Measurements from ENCODE around the gene CELA2A.
"Not testable (repeated sequence)": the region's sequence is repeated elsewhere in the genome, so short reads cannot be mapped to it uniquely, and the experiment has no call there.

Gene CELA2A

GRCh38 chr1:15465674-15466073 is 9.1 kb downstream of the CELA2A start:
- Mint-ChIP-seq H3K9me3 (ENCODE audit: low read depth) (no peaks in the 10 kb centered on the region), H3K4me1 (ENCODE audit: low read depth) (no peaks in the 10 kb centered on the region), H3K27ac (no peak overlapping the region), H3K4me3 (no peak overlapping the region), H3K36me3 (no peaks in the 10 kb centered on the region), H3K27me3 (peaks cover 2% of the 10 kb centered on the region)

- not testable (repeated sequence) for H3K9me3 Mint-ChIP-seq (ENCODE audit: low read depth); H3K27me3 Mint-ChIP-seq; H3K27ac Mint-ChIP-seq; H3K36me3 Mint-ChIP-seq; H3K4me1 Mint-ChIP-seq (ENCODE audit: low read depth); H3K4me3 Mint-ChIP-seq
Measured at GRCh38 chr1:15466955-15467625, 10.6 kb downstream of the CELA2A start.

GRCh38 chr1:15468145-15468544 is 11.6 kb downstream of the CELA2A start:
- no peak overlapping the region for H3K27ac Mint-ChIP-seq
- H3K27me3 Mint-ChIP-seq: peaks cover 2% of the 10 kb centered on the region
- H3K4me3 Mint-ChIP-seq: no peak overlapping the region
- H3K4me1 Mint-ChIP-seq (ENCODE audit: low read depth): no peaks in the 10 kb centered on the region
- no peaks in the 10 kb centered on the region for H3K36me3 Mint-ChIP-seq
- H3K9me3 Mint-ChIP-seq (ENCODE audit: low read depth): no peaks in the 10 kb centered on the region

GRCh38 chr1:15469361-15469760 is 12.8 kb downstream of the CELA2A start:
- no peak overlapping the region for H3K4me3 Mint-ChIP-seq
- no peaks in the 10 kb centered on the region for H3K36me3 Mint-ChIP-seq
- H3K9me3 Mint-ChIP-seq (ENCODE audit: low read depth): no peaks in the 10 kb centered on the region
- no peak overlapping the region for H3K27ac Mint-ChIP-seq
- no peaks in the 10 kb centered on the region for H3K4me1 Mint-ChIP-seq (ENCODE audit: low read depth)
- H3K27me3 Mint-ChIP-seq: peaks cover 2% of the 10 kb centered on the region

GRCh38 chr1:15469821-15470448 is 13.4 kb downstream of the CELA2A start:
- H3K36me3 Mint-ChIP-seq; H3K4me1 Mint-ChIP-seq (ENCODE audit: low read depth); H3K27me3 Mint-ChIP-seq; H3K4me3 Mint-ChIP-seq; H3K9me3 Mint-ChIP-seq (ENCODE audit: low read depth); H3K27ac Mint-ChIP-seq: not testable (repeated sequence)

- H3K4me3 Mint-ChIP-seq; H3K9me3 Mint-ChIP-seq (ENCODE audit: low read depth); H3K27ac Mint-ChIP-seq; H3K36me3 Mint-ChIP-seq; H3K27me3 Mint-ChIP-seq; H3K4me1 Mint-ChIP-seq (ENCODE audit: low read depth): not testable (repeated sequence)
Measured at GRCh38 chr1:15471067-15471466, 14.5 kb downstream of the CELA2A start.

- H3K9me3 Mint-ChIP-seq (ENCODE audit: low read depth); H3K4me1 Mint-ChIP-seq (ENCODE audit: low read depth); H3K27me3 Mint-ChIP-seq; H3K4me3 Mint-ChIP-seq; H3K36me3 Mint-ChIP-seq; H3K27ac Mint-ChIP-seq: not testable (repeated sequence)
Measured at GRCh38 chr1:15471723-15472122, 15.2 kb downstream of the CELA2A start.

- no peaks in the 10 kb centered on the region for H3K36me3 Mint-ChIP-seq
- no peaks in the 10 kb centered on the region for H3K27me3 Mint-ChIP-seq
- H3K4me3 Mint-ChIP-seq: no peak overlapping the region
- H3K9me3 Mint-ChIP-seq (ENCODE audit: low read depth): no peaks in the 10 kb centered on the region
- H3K4me1 Mint-ChIP-seq (ENCODE audit: low read depth): no peaks in the 10 kb centered on the region
- H3K27ac Mint-ChIP-seq: no peak overlapping the region
Measured at GRCh38 chr1:15472587-15472986, 16.1 kb downstream of the CELA2A start.

GRCh38 chr1:15475752-15476314 is 19.3 kb downstream of the CELA2A start, which contains the start of gene CELA2B:
CELA2B (plus strand) TSS chr1:15476104; CDS start chr1:15476126, 22 bp downstream.
- H3K9me3 Mint-ChIP-seq (ENCODE audit: low read depth): no peaks in the 10 kb centered on the region
- no peaks in the 10 kb centered on the region for H3K27me3 Mint-ChIP-seq
- H3K4me1 Mint-ChIP-seq (ENCODE audit: low read depth): no peaks in the 10 kb centered on the region
- no peak within 1 kb of the TSS for H3K4me3 Mint-ChIP-seq
- no peaks in the 10 kb centered on the region for H3K36me3 Mint-ChIP-seq
- H3K27ac Mint-ChIP-seq: no peak within 1 kb of the TSS

GRCh38 chr1:15476927-15477326 is 20.4 kb downstream of the CELA2A start:
- H3K4me3 Mint-ChIP-seq: no peak overlapping the region
- H3K4me1 Mint-ChIP-seq (ENCODE audit: low read depth): no peaks in the 10 kb centered on the region
- no peaks in the 10 kb centered on the region for H3K27me3 Mint-ChIP-seq
- H3K9me3 Mint-ChIP-seq (ENCODE audit: low read depth): no peaks in the 10 kb centered on the region
- H3K27ac Mint-ChIP-seq: no peak overlapping the region
- H3K36me3 Mint-ChIP-seq: no peaks in the 10 kb centered on the region

- H3K4me1 Mint-ChIP-seq (ENCODE audit: low read depth): no peaks in the 10 kb centered on the region
- no peaks in the 10 kb centered on the region for H3K27me3 Mint-ChIP-seq
- H3K4me3 Mint-ChIP-seq: no peak overlapping the region
- no peaks in the 10 kb centered on the region for H3K36me3 Mint-ChIP-seq
- H3K9me3 Mint-ChIP-seq (ENCODE audit: low read depth): no peaks in the 10 kb centered on the region
- H3K27ac Mint-ChIP-seq: no peak overlapping the region
Measured at GRCh38 chr1:15477646-15478212, 21.2 kb downstream of the CELA2A start.

- no peaks in the 10 kb centered on the region for H3K4me1 Mint-ChIP-seq (ENCODE audit: low read depth)
- H3K4me3 Mint-ChIP-seq: no peak overlapping the region
- H3K36me3 Mint-ChIP-seq: peaks cover 2% of the 10 kb centered on the region
- no peaks in the 10 kb centered on the region for H3K27me3 Mint-ChIP-seq
- no peak overlapping the region for H3K27ac Mint-ChIP-seq
- no peaks in the 10 kb centered on the region for H3K9me3 Mint-ChIP-seq (ENCODE audit: low read depth)
Measured at GRCh38 chr1:15479654-15480347, 23.3 kb downstream of the CELA2A start.

GRCh38 chr1:15482455-15482854 is 25.9 kb downstream of the CELA2A start:
- H3K4me3 Mint-ChIP-seq; H3K9me3 Mint-ChIP-seq (ENCODE audit: low read depth); H3K36me3 Mint-ChIP-seq; H3K4me1 Mint-ChIP-seq (ENCODE audit: low read depth); H3K27me3 Mint-ChIP-seq; H3K27ac Mint-ChIP-seq: not testable (repeated sequence)

- not testable (repeated sequence) for H3K27me3 Mint-ChIP-seq; H3K9me3 Mint-ChIP-seq (ENCODE audit: low read depth); H3K4me1 Mint-ChIP-seq (ENCODE audit: low read depth); H3K27ac Mint-ChIP-seq; H3K36me3 Mint-ChIP-seq; H3K4me3 Mint-ChIP-seq
Measured at GRCh38 chr1:15482983-15483543, 26.5 kb downstream of the CELA2A start.

GRCh38 chr1:15483971-15484370 is 27.4 kb downstream of the CELA2A start:
- Mint-ChIP-seq H3K4me3 (no peak overlapping the region), H3K36me3 (peaks cover 9% of the 10 kb centered on the region), H3K27ac (no peak overlapping the region), H3K9me3 (ENCODE audit: low read depth) (no peaks in the 10 kb centered on the region), H3K27me3 (no peaks in the 10 kb centered on the region), H3K4me1 (ENCODE audit: low read depth) (no peaks in the 10 kb centered on the region)

All from activated naive CD8-positive, alpha-beta T cell (primary cell).